HepG2 (cell line): Measurements from ENCODE around the gene CYP27B1. TPM values are rescaled to one million over a fixed set of nuclear protein-coding genes. Genes with fewer than 3 reads are reported as not detected.

Source experiments
- ATF4 ChIP-seq, 2 experiments: fragments of 450-650 bp in 1 of 2; sonication (generic) in 1 of 2; formaldehyde crosslinking; IDR thresholded peaks; 2 replicates each; pipeline versions ENCODE4 v1.5.0 to v1.8.0; 2020 to 2022; ENCODE audit warnings: mild to moderate bottlenecking in 1 of 2, missing genetic modification reagents in 1 of 2
- CBX1 ChIP-seq: IDR thresholded peaks from one replicate; pipeline ENCODE4 v1.6.1; 2016; ENCODE audit warnings: antibody characterized with exemption, low read depth
- FOXK1 ChIP-seq: sonication (generic); formaldehyde crosslinking; IDR thresholded peaks from 2 replicates; pipeline ENCODE4 v1.4.0; 2020; ENCODE audit warnings: low read depth, missing genetic modification reagents, borderline replicate concordance
- GATAD2A ChIP-seq: IDR thresholded peaks from 2 replicates; pipeline ENCODE4 v1.6.1; 2016
- HNF4G ChIP-seq, 2 experiments: sonication (generic) in 1 of 2; formaldehyde crosslinking in 1 of 2; IDR thresholded peaks; 2 replicates each; pipeline versions ENCODE4 v1.4.0 to v1.6.1; 2011 to 2020; ENCODE audit warnings: borderline replicate concordance in 2 of 2, low read depth in 2 of 2, mild to moderate bottlenecking in 2 of 2, low read length in 1 of 2, missing genetic modification reagents in 1 of 2, moderate library complexity in 1 of 2
- MED13 ChIP-seq: sonication (generic); formaldehyde crosslinking; IDR thresholded peaks from 2 replicates; pipeline ENCODE4 v1.5.0; 2020; ENCODE audit warnings: missing genetic modification reagents
- NFYC ChIP-seq: IDR thresholded peaks from 2 replicates; pipeline ENCODE4 v1.6.1; 2016; ENCODE audit warnings: missing genetic modification reagents, missing compliant biosample characterization
- NR2C2 ChIP-seq: sonication (generic); formaldehyde crosslinking; IDR thresholded peaks from 2 replicates; pipeline ENCODE4 v1.4.0; 2020; ENCODE audit warnings: missing genetic modification reagents, mild to moderate bottlenecking, moderate library complexity, borderline replicate concordance
- NR2F1 ChIP-seq, 2 experiments: fragments of 450-650 bp in 1 of 2; formaldehyde crosslinking in 1 of 2; IDR thresholded peaks; 2 replicates each; pipeline versions ENCODE4 v1.5.0 to v1.6.1; 2016 to 2020; ENCODE audit warnings: mild to moderate bottlenecking in 1 of 2, missing compliant biosample characterization in 1 of 2, missing genetic modification reagents in 1 of 2, moderate library complexity in 1 of 2
- PLSCR1 ChIP-seq: sonication (generic); formaldehyde crosslinking; IDR thresholded peaks from 2 replicates; pipeline ENCODE4 v1.5.0; 2020; ENCODE audit warnings: missing genetic modification reagents, mild to moderate bottlenecking, borderline replicate concordance
- SALL1 ChIP-seq: sonication (generic); formaldehyde crosslinking; IDR thresholded peaks from 2 replicates; pipeline ENCODE4 v1.8.0; 2022; ENCODE audit warnings: mild to moderate bottlenecking, missing genetic modification reagents
- SRSF1 ChIP-seq: fragments of 200-400 bp; formaldehyde crosslinking; optimal IDR thresholded peaks from 2 replicates; pipeline ENCODE3; 2017; ENCODE audit warnings: mild to moderate bottlenecking, low read depth, low read length, moderate library complexity
- TAF1 ChIP-seq: sonication (generic); formaldehyde crosslinking; IDR thresholded peaks from 2 replicates; pipeline ENCODE4 v1.4.0; 2020; ENCODE audit warnings: missing genetic modification reagents
- TFE3 ChIP-seq: IDR thresholded peaks from 2 replicates; pipeline ENCODE4 v1.6.1; 2016
- XBP1 ChIP-seq: sonication (generic); formaldehyde crosslinking; IDR thresholded peaks from 2 replicates; pipeline ENCODE4 v1.5.0; 2020; ENCODE audit warnings: missing genetic modification reagents
- YEATS4 ChIP-seq: sonication (generic); formaldehyde crosslinking; IDR thresholded peaks from 2 replicates; pipeline ENCODE4 v1.4.0; 2020; ENCODE audit warnings: missing genetic modification reagents, borderline replicate concordance
- ZFYVE20 ChIP-seq: sonication (generic); formaldehyde crosslinking; IDR thresholded peaks from 2 replicates; pipeline ENCODE4 v1.8.0; 2023; ENCODE audit warnings: low read depth, mild to moderate bottlenecking, moderate library complexity, missing genetic modification reagents, borderline replicate concordance
- ZNF10 ChIP-seq: sonication (generic); formaldehyde crosslinking; IDR thresholded peaks from 2 replicates; pipeline ENCODE4 v1.4.0; 2020; ENCODE audit warnings: mild to moderate bottlenecking, low read depth, missing genetic modification reagents, borderline replicate concordance
- ZNF350 ChIP-seq: sonication (generic); formaldehyde crosslinking; IDR thresholded peaks from 2 replicates; pipeline ENCODE4 v1.4.0; 2020; ENCODE audit warnings: mild to moderate bottlenecking, low read depth, missing genetic modification reagents, borderline replicate concordance
- ZNF547 ChIP-seq: sonication (generic); formaldehyde crosslinking; IDR thresholded peaks from 2 replicates; pipeline ENCODE4 v1.5.1; 2020; ENCODE audit warnings: mild to moderate bottlenecking, missing genetic modification reagents
- ZNF572 ChIP-seq: sonication (generic); formaldehyde crosslinking; IDR thresholded peaks from 2 replicates; pipeline ENCODE4 v1.5.1; 2020; ENCODE audit warnings: mild to moderate bottlenecking, missing genetic modification reagents
- polyA plus RNA-seq, 8 experiments: library from polyadenylated mRNA; depleted of rRNA in 3 of 8; stranded (reverse) in 7 of 8; unstranded in 1 of 8; fragments of >200 nt; fragmentation: Illumina TruSeq in 4 of 8; extraction: Trizol in 4 of 8; gene quantifications; 2 replicates each; pipeline versions ENCODE4 v1.2.1 to v1.2.3, GENCODE V29; 2011 to 2016; ENCODE audit warnings: low read depth in 4 of 8, missing spikeins in 1 of 8, mixed read lengths in 1 of 8; ENCODE audit not compliant: insufficient read depth in 1 of 8
- total RNA-seq, 5 experiments: library from RNA; depleted of rRNA; stranded (reverse); fragments of >200 nt; fragmentation: Illumina TruSeq; extraction: Trizol; gene quantifications; 2 replicates each; pipeline ENCODE4 v1.2.3, GENCODE V29; 2016; ENCODE audit warnings: low read depth in 1 of 5
- TF ChIP-seq, protein P1 (sequence below): sonication (generic); formaldehyde crosslinking; IDR thresholded peaks from 2 replicates; pipeline ENCODE4 v1.4.0; 2020; ENCODE audit warnings: missing genetic modification reagents

The CYP27B1 gene
- total and polyA plus RNA-seq, 2 of the 13 experiments (the other 11 are each of a cell fraction or from before 2014, with no cell fraction given), result 2.3 to 3.0 TPM

DNA sequence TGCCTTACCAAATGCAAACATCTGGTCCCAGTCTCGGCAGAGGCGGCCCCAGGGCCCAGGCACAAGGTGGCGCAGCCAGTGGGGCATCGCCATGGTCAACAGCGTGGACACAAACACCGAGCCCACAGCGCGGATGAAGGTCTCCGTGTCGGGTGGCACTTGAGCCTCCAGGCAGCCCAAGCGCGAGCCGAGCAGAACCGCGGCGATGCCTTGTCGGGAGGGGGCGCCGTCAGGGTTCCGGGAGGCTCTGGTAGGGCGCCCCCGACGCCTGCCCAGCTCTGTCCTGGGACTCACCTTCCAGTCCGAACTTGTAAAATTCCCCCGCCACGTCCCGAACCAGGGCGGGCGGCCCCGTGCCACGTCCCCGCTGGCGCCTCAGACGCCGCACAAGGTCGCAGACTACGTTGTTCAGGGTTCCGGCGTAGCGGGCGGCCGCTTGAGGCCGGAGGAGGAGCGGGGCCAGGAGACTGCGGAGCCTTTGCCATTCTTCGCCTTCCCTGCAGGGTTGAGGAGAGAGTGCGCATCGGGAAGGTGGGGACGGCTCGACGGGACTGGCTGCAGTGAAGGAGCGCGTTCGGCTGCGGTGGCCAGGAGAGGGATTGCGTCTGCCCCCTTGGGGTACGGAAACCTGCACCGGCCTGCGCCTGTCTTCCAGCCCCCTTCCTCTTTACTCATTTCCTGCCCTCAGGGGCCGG is 1.7 kb downstream of the CYP27B1 start (continued):
- TF ChIP-seq PLSCR1 (CRISPR knock-in tag) (no peak), FOXK1 (CRISPR knock-in tag) (no peak), TAF1 (CRISPR knock-in tag) (no peak), YEATS4 (CRISPR knock-in tag) (peak; percentile 72; the same call in 1 of the 2 replicates), SRSF1 (no peak), GATAD2A (CRISPR knock-in tag) (no peak), ATF4 (CRISPR knock-in tag; IDR thresholded peaks at IDR 0.05) (no peak), ZNF10 (CRISPR knock-in tag) (no peak), CBX1 (peak; percentile 48), SALL1 (CRISPR knock-in tag) (peak; percentile 41; the same call in 1 of the 2 replicates), NR2C2 (CRISPR knock-in tag) (no peak), NR2F1 (CRISPR knock-in tag; IDR thresholded peaks at IDR 0.05) (no peak), NFYC (no peak), XBP1 (no peak), ZFYVE20 (CRISPR knock-in tag) (no peak; the same call in 1 of the 2 replicates), HNF4G (IDR thresholded peaks at IDR 0.05; ENCODE audit: borderline replicate concordance, low read depth, low read length) (no peak), HNF4G (CRISPR knock-in tag; IDR thresholded peaks at IDR 0.05; ENCODE audit: borderline replicate concordance, low read depth) (no peak), ZNF572 (0 out of 2 replicates have a peak, but pooled peaks have one; percentile 70), ZNF547 (no peak), TFE3 (CRISPR knock-in tag) (no peak), ZNF350 (CRISPR knock-in tag) (no peak; the same call in 1 of the 2 replicates), MED13 (CRISPR knock-in tag) (no peak)
- TF ChIP-seq, protein P1, sequence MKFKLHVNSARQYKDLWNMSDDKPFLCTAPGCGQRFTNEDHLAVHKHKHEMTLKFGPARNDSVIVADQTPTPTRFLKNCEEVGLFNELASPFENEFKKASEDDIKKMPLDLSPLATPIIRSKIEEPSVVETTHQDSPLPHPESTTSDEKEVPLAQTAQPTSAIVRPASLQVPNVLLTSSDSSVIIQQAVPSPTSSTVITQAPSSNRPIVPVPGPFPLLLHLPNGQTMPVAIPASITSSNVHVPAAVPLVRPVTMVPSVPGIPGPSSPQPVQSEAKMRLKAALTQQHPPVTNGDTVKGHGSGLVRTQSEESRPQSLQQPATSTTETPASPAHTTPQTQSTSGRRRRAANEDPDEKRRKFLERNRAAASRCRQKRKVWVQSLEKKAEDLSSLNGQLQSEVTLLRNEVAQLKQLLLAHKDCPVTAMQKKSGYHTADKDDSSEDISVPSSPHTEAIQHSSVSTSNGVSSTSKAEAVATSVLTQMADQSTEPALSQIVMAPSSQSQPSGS, result no peak
